GM12878 (cell line): Measurements from ENCODE around the gene TUBAL3. TPM values are rescaled to one million over a fixed set of nuclear protein-coding genes. Genes with fewer than 3 reads are reported as not detected.

Experiments used
- CEBPB ChIP-seq, 2 experiments: fragments of 150-350 bp in 1 of 2; IDR thresholded peaks; 2 replicates each; pipeline ENCODE4 v1.6.1; 2012 to 2014; ENCODE audit warnings: low read depth in 2 of 2, low read length in 2 of 2, borderline replicate concordance in 1 of 2, inconsistent platforms in 1 of 2
- CUX1 ChIP-seq: IDR thresholded peaks from 2 replicates; pipeline ENCODE4 v1.6.1; 2012; ENCODE audit warnings: improper control_type of control experiment, low read depth, low read length; ENCODE audit not compliant: insufficient replicate concordance
- ESRRA ChIP-seq: IDR thresholded peaks from 2 replicates; pipeline ENCODE4 v1.6.1; 2012; ENCODE audit warnings: mild to moderate bottlenecking, low read length, improper control_type of control experiment
- NKRF ChIP-seq: fragments of 450-650 bp; conservative IDR thresholded peaks from 2 replicates; pipeline ENCODE4 v1.6.1; 2017; ENCODE audit warnings: mild to moderate bottlenecking, moderate library complexity
- PBX3 ChIP-seq: IDR thresholded peaks from 2 replicates; pipeline ENCODE4 v1.6.1; 2011; ENCODE audit warnings: mild to moderate bottlenecking, low read depth, low read length, moderate library complexity; ENCODE audit not compliant: insufficient replicate concordance
- PKNOX1 ChIP-seq: fragments of 450-650 bp; IDR thresholded peaks from 2 replicates; pipeline ENCODE4 v1.6.1; 2016; ENCODE audit warnings: mild to moderate bottlenecking
- SMAD1 ChIP-seq: fragments of 450-650 bp; IDR thresholded peaks from 2 replicates; pipeline ENCODE4 v1.6.1; 2018; ENCODE audit warnings: mild to moderate bottlenecking, low read depth; ENCODE audit not compliant: partially characterized antibody
- SUZ12 ChIP-seq: fragments of 200-600 bp; sonication (generic); IDR thresholded peaks from one replicate; pipeline ENCODE4 v1.6.1; 2018; ENCODE audit warnings: antibody characterized with exemption, mild to moderate bottlenecking; ENCODE audit not compliant: unreplicated experiment
- TBL1XR1 ChIP-seq: IDR thresholded peaks from 2 replicates; pipeline ENCODE4 v1.6.1; 2012; ENCODE audit warnings: low read depth, low read length, improper control_type of control experiment
- YBX1 ChIP-seq: fragments of 450-650 bp; IDR thresholded peaks from 2 replicates; pipeline ENCODE4 v1.6.1; 2016; ENCODE audit warnings: antibody characterized with exemption
- polyA plus RNA-seq, 11 experiments: library from polyadenylated mRNA; depleted of rRNA in 4 of 11; unstranded in 6 of 11; stranded (reverse) in 5 of 11; fragments of >200 nt; fragmentation: Nextera tagmentation in 4 of 11; fragmentation: Illumina TruSeq in 1 of 11; extraction: Ambion mirVana in 4 of 11; extraction: Trizol in 1 of 11; gene quantifications; 1 replicate in 1 of 11; 2 replicates in 10 of 11; pipeline versions ENCODE4 v1.2.1 to v1.2.3, GENCODE V29; 2011 to 2016; ENCODE audit warnings: inconsistent platforms in 2 of 11, missing spikeins in 2 of 11, low read depth in 1 of 11
- total RNA-seq, 4 experiments: library from RNA; depleted of rRNA in 3 of 4; stranded (reverse); fragments of >200 nt in 3 of 4; fragmentation: Illumina TruSeq in 1 of 4; extraction: Trizol in 1 of 4; gene quantifications; 2 replicates each; pipeline versions ENCODE4 v1.2.1 to v1.2.3, GENCODE V29; 2013 to 2021

The TUBAL3 gene
- total and polyA plus RNA-seq, 10 of the 15 experiments (the other 5 are each of a cell fraction or from before 2014, with no cell fraction given), result 0.03 to 0.06 TPM; not detected in 8

- TF ChIP-seq ESRRA, result no peak
- no peak for TF ChIP-seq PBX3
- no peak for TF ChIP-seq TBL1XR1
- TF ChIP-seq PKNOX1, result no peak
- TF ChIP-seq SUZ12, result no peak
- no peak for TF ChIP-seq YBX1
- no peak for TF ChIP-seq SMAD1
- no peak for TF ChIP-seq CUX1
- TF ChIP-seq NKRF, result no peak
- no peak for TF ChIP-seq CEBPB (IDR thresholded peaks at IDR 0.05; ENCODE audit: borderline replicate concordance in 1 of 2, low read depth in 2 of 2, low read length in 2 of 2)
Observed at GRCh38 chr10:5343561-5343960, 61.1 kb downstream of the TUBAL3 start (continued).

Other genes with a start within 250 kb of the TUBAL3 start
- not detected in 2 replicates for gene AKR1C8, start 219.7 kb downstream of the TUBAL3 start, total RNA-seq (2014; rRNA removed)
- not detected in 2 replicates for gene AKR1C8, start 219.7 kb downstream of the TUBAL3 start, total RNA-seq (2014; rRNA removed; fragmentation: Illumina TruSeq; extraction: Trizol)
- not detected in 2 replicates for gene AKR1C8, start 219.7 kb downstream of the TUBAL3 start, total RNA-seq (2021)
- gene AKR1C8, start 219.7 kb downstream of the TUBAL3 start, polyA plus RNA-seq (2011; rRNA removed), result 0.18 TPM in 1 of 2 replicates, not detected in the other
- gene AKR1C8, start 219.7 kb downstream of the TUBAL3 start, polyA plus RNA-seq (2014; fragmentation: Illumina TruSeq; extraction: Trizol), result not detected in 2 replicates
- not detected for gene AKR1C8, start 219.7 kb downstream of the TUBAL3 start, polyA plus RNA-seq (2014; fragmentation: Nextera tagmentation; extraction: Ambion mirVana)
- not detected in 2 replicates for gene AKR1C8, start 219.7 kb downstream of the TUBAL3 start, polyA plus RNA-seq (2014; rRNA removed)
- gene AKR1C8, start 219.7 kb downstream of the TUBAL3 start, polyA plus RNA-seq (2016; fragmentation: Nextera tagmentation; extraction: Ambion mirVana), result not detected
- not detected in 2 replicates for gene AKR1C4, start 208.0 kb downstream of the TUBAL3 start, total RNA-seq (2014; rRNA removed)
- not detected in 2 replicates for gene AKR1C4, start 208.0 kb downstream of the TUBAL3 start, total RNA-seq (2014; rRNA removed; fragmentation: Illumina TruSeq; extraction: Trizol)
- gene AKR1C4, start 208.0 kb downstream of the TUBAL3 start, total RNA-seq (2021), result not detected in 2 replicates
- not detected in 2 replicates for gene AKR1C4, start 208.0 kb downstream of the TUBAL3 start, polyA plus RNA-seq (2011; rRNA removed)
- gene AKR1C4, start 208.0 kb downstream of the TUBAL3 start, polyA plus RNA-seq (2014; fragmentation: Illumina TruSeq; extraction: Trizol), result not detected in 2 replicates
- not detected for gene AKR1C4, start 208.0 kb downstream of the TUBAL3 start, polyA plus RNA-seq (2014; fragmentation: Nextera tagmentation; extraction: Ambion mirVana)
- gene AKR1C4, start 208.0 kb downstream of the TUBAL3 start, polyA plus RNA-seq (2014; rRNA removed), result not detected in 2 replicates
- gene AKR1C4, start 208.0 kb downstream of the TUBAL3 start, polyA plus RNA-seq (2016; fragmentation: Nextera tagmentation; extraction: Ambion mirVana), result under 1 TPM in 1 of 2 experiments, not detected in 1; 0.20 TPM
- not detected in 2 replicates for gene UCN3, start 39.9 kb downstream of the TUBAL3 start, total RNA-seq (2014; rRNA removed)
- not detected in 2 replicates for gene UCN3, start 39.9 kb downstream of the TUBAL3 start, total RNA-seq (2014; rRNA removed; fragmentation: Illumina TruSeq; extraction: Trizol)
- gene UCN3, start 39.9 kb downstream of the TUBAL3 start, total RNA-seq (2021), result not detected in 2 replicates
- gene UCN3, start 39.9 kb downstream of the TUBAL3 start, polyA plus RNA-seq (2011; rRNA removed), result not detected in 2 replicates
- gene UCN3, start 39.9 kb downstream of the TUBAL3 start, polyA plus RNA-seq (2014; fragmentation: Illumina TruSeq; extraction: Trizol), result not detected in 2 replicates
- gene UCN3, start 39.9 kb downstream of the TUBAL3 start, polyA plus RNA-seq (2014; fragmentation: Nextera tagmentation; extraction: Ambion mirVana), result not detected
- not detected in 2 replicates for gene UCN3, start 39.9 kb downstream of the TUBAL3 start, polyA plus RNA-seq (2014; rRNA removed)
- not detected for gene UCN3, start 39.9 kb downstream of the TUBAL3 start, polyA plus RNA-seq (2016; fragmentation: Nextera tagmentation; extraction: Ambion mirVana)
- gene NET1, start 7.7 kb upstream of the TUBAL3 start, total RNA-seq (2014; rRNA removed), result 17.8 and 22.2 TPM in 2 replicates
- gene NET1, start 7.7 kb upstream of the TUBAL3 start, total RNA-seq (2014; rRNA removed; fragmentation: Illumina TruSeq; extraction: Trizol), result 16.0 and 18.3 TPM in 2 replicates
- gene NET1, start 7.7 kb upstream of the TUBAL3 start, total RNA-seq (2021), result 17.3 and 18.4 TPM in 2 replicates
- gene NET1, start 7.7 kb upstream of the TUBAL3 start, polyA plus RNA-seq (2011; rRNA removed), result 18.5 and 22.2 TPM in 2 replicates
- 21.2 and 23.9 TPM in 2 replicates for gene NET1, start 7.7 kb upstream of the TUBAL3 start, polyA plus RNA-seq (2014; fragmentation: Illumina TruSeq; extraction: Trizol)
- gene NET1, start 7.7 kb upstream of the TUBAL3 start, polyA plus RNA-seq (2014; fragmentation: Nextera tagmentation; extraction: Ambion mirVana), result 1 to 10 TPM; 6.5 to 8.9 TPM
- 14.1 TPM in 2 replicates for gene NET1, start 7.7 kb upstream of the TUBAL3 start, polyA plus RNA-seq (2014; rRNA removed)
- 10 to 100 TPM; 21.9 to 22.7 TPM for gene NET1, start 7.7 kb upstream of the TUBAL3 start, polyA plus RNA-seq (2016; fragmentation: Nextera tagmentation; extraction: Ambion mirVana)
- not detected in 2 replicates for gene CALML5, start 94.7 kb upstream of the TUBAL3 start, total RNA-seq (2014; rRNA removed)
- not detected in 2 replicates for gene CALML5, start 94.7 kb upstream of the TUBAL3 start, total RNA-seq (2014; rRNA removed; fragmentation: Illumina TruSeq; extraction: Trizol)
- not detected in 2 replicates for gene CALML5, start 94.7 kb upstream of the TUBAL3 start, total RNA-seq (2021)
- not detected in 2 replicates for gene CALML5, start 94.7 kb upstream of the TUBAL3 start, polyA plus RNA-seq (2011; rRNA removed)
- not detected in 2 replicates for gene CALML5, start 94.7 kb upstream of the TUBAL3 start, polyA plus RNA-seq (2014; fragmentation: Illumina TruSeq; extraction: Trizol)
- not detected for gene CALML5, start 94.7 kb upstream of the TUBAL3 start, polyA plus RNA-seq (2014; fragmentation: Nextera tagmentation; extraction: Ambion mirVana)
- gene CALML5, start 94.7 kb upstream of the TUBAL3 start, polyA plus RNA-seq (2014; rRNA removed), result not detected in 2 replicates
- not detected for gene CALML5, start 94.7 kb upstream of the TUBAL3 start, polyA plus RNA-seq (2016; fragmentation: Nextera tagmentation; extraction: Ambion mirVana)
- gene CALML3, start 120.1 kb upstream of the TUBAL3 start, total RNA-seq (2014; rRNA removed), result not detected in 2 replicates
- gene CALML3, start 120.1 kb upstream of the TUBAL3 start, total RNA-seq (2014; rRNA removed; fragmentation: Illumina TruSeq; extraction: Trizol), result not detected in 2 replicates
- gene CALML3, start 120.1 kb upstream of the TUBAL3 start, total RNA-seq (2021), result not detected in 2 replicates
- gene CALML3, start 120.1 kb upstream of the TUBAL3 start, polyA plus RNA-seq (2011; rRNA removed), result not detected in 2 replicates
- not detected in 2 replicates for gene CALML3, start 120.1 kb upstream of the TUBAL3 start, polyA plus RNA-seq (2014; fragmentation: Illumina TruSeq; extraction: Trizol)
- not detected for gene CALML3, start 120.1 kb upstream of the TUBAL3 start, polyA plus RNA-seq (2014; fragmentation: Nextera tagmentation; extraction: Ambion mirVana)
- gene CALML3, start 120.1 kb upstream of the TUBAL3 start, polyA plus RNA-seq (2014; rRNA removed), result not detected in 2 replicates
- not detected for gene CALML3, start 120.1 kb upstream of the TUBAL3 start, polyA plus RNA-seq (2016; fragmentation: Nextera tagmentation; extraction: Ambion mirVana)